ENCODE data around the gene CD82. TPM values are rescaled to one million over a fixed set of nuclear protein-coding genes. Genes with fewer than 3 reads are reported as not detected.

The CD82 gene
- total RNA-seq, 1 donor from 2014 or later: 144 TPM

- Histone ChIP-seq H3K9me3 (no peaks in the 10 kb centered on the region), H3K4me3 (peak overlapping the region; percentile 3), H3K27me3 (no peaks in the 10 kb centered on the region), H3K4me1 (peaks cover 87% of the 10 kb centered on the region), H3K36me3 (no peaks in the 10 kb centered on the region), H3K27ac (peak overlapping the region; percentile 80)
- peak; percentile 27 for ATAC-seq
- peak; percentile 82 for DNase-seq
- TF ChIP-seq CTCF (IDR thresholded peaks at IDR 0.05): no peak
- intact Hi-C loops (cut with DNase I): no loop called here
Measured at GRCh38 chr11:44568658-44569473, 3.4 kb downstream of the CD82 start.

GRCh38 chr11:44570411-44571155 is 5.1 kb downstream of the CD82 start:
- Histone ChIP-seq H3K27ac (peak overlapping the region; percentile 80), H3K4me3 (no peak overlapping the region), H3K9me3 (no peaks in the 10 kb centered on the region), H3K36me3 (no peaks in the 10 kb centered on the region), H3K4me1 (peaks cover 94% of the 10 kb centered on the region), H3K27me3 (no peaks in the 10 kb centered on the region)
- intact Hi-C loops (cut with DNase I): no loop called here
- TF ChIP-seq CTCF (IDR thresholded peaks at IDR 0.05): no peak
- DNase-seq: no peak
- peak; percentile 5 for ATAC-seq

GRCh38 chr11:44571871-44572270 is 6.4 kb downstream of the CD82 start:
- ATAC-seq: no peak
- TF ChIP-seq CTCF (IDR thresholded peaks at IDR 0.05): no peak
- Histone ChIP-seq H3K36me3 (no peaks in the 10 kb centered on the region), H3K27ac (no peak overlapping the region), H3K4me1 (peaks cover 83% of the 10 kb centered on the region), H3K9me3 (no peaks in the 10 kb centered on the region), H3K4me3 (no peak overlapping the region), H3K27me3 (no peaks in the 10 kb centered on the region)
- intact Hi-C loops (cut with DNase I): no loop called here
- DNase-seq: no peak

GRCh38 chr11:44572436-44572835 is 7.0 kb downstream of the CD82 start:
- H3K4me3 ChIP-seq: no peak overlapping the region
- DNase-seq: no peak
- no peaks in the 10 kb centered on the region for H3K27me3 ChIP-seq
- peaks cover 79% of the 10 kb centered on the region for H3K4me1 ChIP-seq
- no peak for ATAC-seq
- no peaks in the 10 kb centered on the region for H3K36me3 ChIP-seq
- intact Hi-C loops (cut with DNase I): no loop called here
- no peaks in the 10 kb centered on the region for H3K9me3 ChIP-seq
- no peak for TF ChIP-seq CTCF (IDR thresholded peaks at IDR 0.05)
- H3K27ac ChIP-seq: no peak overlapping the region

- ATAC-seq (no peak), DNase-seq (no peak)
- intact Hi-C loops (cut with DNase I): no loop called here
- Histone ChIP-seq H3K36me3 (no peaks in the 10 kb centered on the region), H3K27ac (no peak overlapping the region), H3K9me3 (no peaks in the 10 kb centered on the region), H3K4me1 (peaks cover 74% of the 10 kb centered on the region), H3K4me3 (no peak overlapping the region), H3K27me3 (no peaks in the 10 kb centered on the region)
- TF ChIP-seq CTCF (IDR thresholded peaks at IDR 0.05): no peak
Measured at GRCh38 chr11:44572884-44573283, 7.4 kb downstream of the CD82 start.

Measured in upper lobe of right lung (tissue), 1 donor.